ENCODE results near the gene LRRFIP1. TPM values are rescaled to one million over a fixed set of nuclear protein-coding genes. Genes with fewer than 3 reads are reported as not detected.
"Not testable (repeated sequence)": the region's sequence is repeated elsewhere in the genome, so short reads cannot be mapped to it uniquely, and the experiment has no call there.

The LRRFIP1 gene
- total and polyA plus RNA-seq, 2 donors (not counting 1 experiment from before 2014, with no cell fraction given), result 42.0 to 139 TPM

GRCh38 chr2:237666606-237667005 is 39.2 kb downstream of the LRRFIP1 start:
- no peak for DNase-seq
- no peak overlapping the region for H2AFZ ChIP-seq (ENCODE audit: insufficient read depth, low read depth, low read length, poor library complexity, severe bottlenecking)
- Mint-ChIP-seq H3K4me3 (no peak overlapping the region), H3K9me3 (ENCODE audit: insufficient read depth) (no peaks in the 10 kb centered on the region), H3K27me3 (peaks cover 25% of the 10 kb centered on the region), H3K4me1 (peaks cover 41% of the 10 kb centered on the region), H3K27ac (no peak overlapping the region)
- ChIA-PET CTCF (interaction anchor here (1.4 to 9.4 kb wide), 2 partner anchors 79 to 154 kb away, joined by 6 to 269 read pairs; no protein-coding TSS in a partner anchor), POLR2A (no interaction called here)
- peaks cover 25 to 44% of the 10 kb centered on the region in 2 donors for H3K4me1 ChIP-seq (ENCODE audit: control insufficient read depth in 2 of 2, insufficient read depth in 2 of 2, low read length in 2 of 2)
- H3K27me3 ChIP-seq (replicated peaks in 1 of 4; ENCODE audit: control extremely low read depth in 1 of 4, control insufficient read depth in 3 of 4, insufficient read depth in 4 of 4, low read length in 3 of 4), result peaks cover 0 to 12% (median 4%) of the 10 kb centered on the region in 4 experiments
- no peaks in the 10 kb centered on the region for H3K79me2 ChIP-seq (ENCODE audit: control insufficient read depth, insufficient read depth, low read length)
- no peak for ATAC-seq (ENCODE audit: low read depth)
- H3K9ac ChIP-seq (ENCODE audit: low read length), result no peak overlapping the region
- H3K9me3 ChIP-seq (ENCODE audit: control extremely low read depth in 1 of 3, control insufficient read depth in 2 of 3, insufficient read depth in 1 of 3, low read length in 2 of 3), result no peaks in the 10 kb centered on the region
- 83% methylated on average over 7 of the region's 7 CpGs for WGBS (ENCODE audit: insufficient coverage)
- intact Hi-C loops (cut with micrococcal nuclease), result loop anchor here (5.0 kb wide), 1 partner anchor 36 kb away; no protein-coding TSS in a partner anchor
- no peak overlapping the region for H3K27ac ChIP-seq (ENCODE audit: low read length in 2 of 2)
- no peak overlapping the region for H3K4me3 ChIP-seq (ENCODE audit: control extremely low read depth in 1 of 5, extremely low read depth in 1 of 5, insufficient read depth in 1 of 5, low read depth in 2 of 5, low read length in 4 of 5)
- H4K20me1 ChIP-seq (ENCODE audit: control insufficient read depth, insufficient read depth, low read length, poor library complexity, severe bottlenecking), result no peaks in the 10 kb centered on the region
- no peaks in the 10 kb centered on the region for H3K36me3 ChIP-seq (replicated peaks in 1 of 2; ENCODE audit: control extremely low read depth in 1 of 2, control insufficient read depth in 1 of 2, extremely low read depth in 1 of 2, insufficient read depth in 2 of 2, low read length in 1 of 2)
- H3K4me2 ChIP-seq (replicated peaks; ENCODE audit: low read depth, low read length, poor library complexity, severe bottlenecking), result no peak overlapping the region
- TF ChIP-seq CTCF (IDR thresholded peaks at IDR 0.05), result no peak
- TF ChIP-seq EZH2 (IDR thresholded peaks at IDR 0.05; ENCODE audit: borderline replicate concordance, insufficient read depth, low read depth, low read length, poor library complexity, severe bottlenecking), result no peak

- WGBS (ENCODE audit: insufficient coverage), result 90% methylated on average over 2 of the region's 6 CpGs
- H4K20me1 ChIP-seq (ENCODE audit: control insufficient read depth, insufficient read depth, low read length, poor library complexity, severe bottlenecking); H3K27ac ChIP-seq (ENCODE audit: low read length in 2 of 2); POLR2A ChIA-PET; ATAC-seq (ENCODE audit: low read depth); H3K4me2 ChIP-seq (replicated peaks; ENCODE audit: low read depth, low read length, poor library complexity, severe bottlenecking); H2AFZ ChIP-seq (ENCODE audit: insufficient read depth, low read depth, low read length, poor library complexity, severe bottlenecking); H3K9ac ChIP-seq (ENCODE audit: low read length); H3K36me3 ChIP-seq (replicated peaks in 1 of 2; ENCODE audit: control extremely low read depth in 1 of 2, control insufficient read depth in 1 of 2, extremely low read depth in 1 of 2, insufficient read depth in 2 of 2, low read length in 1 of 2); H3K9me3 Mint-ChIP-seq (ENCODE audit: insufficient read depth); H3K4me3 ChIP-seq (ENCODE audit: control extremely low read depth in 1 of 5, extremely low read depth in 1 of 5, insufficient read depth in 1 of 5, low read depth in 2 of 5, low read length in 4 of 5); H3K79me2 ChIP-seq (ENCODE audit: control insufficient read depth, insufficient read depth, low read length); H3K9me3 ChIP-seq (ENCODE audit: control extremely low read depth in 1 of 3, control insufficient read depth in 2 of 3, insufficient read depth in 1 of 3, low read length in 2 of 3); H3K27ac Mint-ChIP-seq; DNase-seq; H3K4me3 Mint-ChIP-seq: not testable (repeated sequence)
- Histone ChIP-seq H3K4me1 (ENCODE audit: control insufficient read depth in 2 of 2, insufficient read depth in 2 of 2, low read length in 2 of 2) (peaks cover 31 to 48% of the 10 kb centered on the region in 2 donors), H3K27me3 (replicated peaks in 1 of 4; ENCODE audit: control extremely low read depth in 1 of 4, control insufficient read depth in 3 of 4, insufficient read depth in 4 of 4, low read length in 3 of 4) (peaks cover 0 to 12% (median 4%) of the 10 kb centered on the region in 4 experiments)
- intact Hi-C loops (cut with micrococcal nuclease), result loop anchor here (5.0 kb wide), 1 partner anchor 35 kb away; no protein-coding TSS in a partner anchor
- H3K27me3 Mint-ChIP-seq, result peaks cover 24% of the 10 kb centered on the region
- CTCF ChIA-PET, result interaction anchor here (9.4 kb wide), 1 partner anchor 78 kb away, joined by 269 read pairs; no protein-coding TSS in a partner anchor
- H3K4me1 Mint-ChIP-seq, result peaks cover 46% of the 10 kb centered on the region
These were observed 39.7 kb downstream of the LRRFIP1 start for GRCh38 chr2:237667050-237667576.
